CD1c-positive myeloid dendritic cell (primary cell): ENCODE data around the gene USP24.
A peak's percentile ranks its signal among the peaks of the same experiment; 100 is the strongest.

Experiments
- DNase-seq: peaks from one replicate; pipeline ENCODE4 v3.0.0-alpha.2; 2016; ENCODE audit errors: extremely low spot score

USP24 gene

GRCh38 chr1:55156093-55156492 lies 59.1 kb downstream of the USP24 start:
- no peak for DNase-seq

GRCh38 chr1:55155522-55155921 lies 59.6 kb downstream of the USP24 start:
- DNase-seq = peak; percentile 21

- no peak for DNase-seq
Measured at GRCh38 chr1:55154616-55155015, 60.5 kb downstream of the USP24 start.

- no peak for DNase-seq
Measured at GRCh38 chr1:55153031-55153430, 62.1 kb downstream of the USP24 start.

- DNase-seq = peak; percentile 24
Measured at GRCh38 chr1:55150880-55151588, 64.1 kb downstream of the USP24 start.

GRCh38 chr1:55148676-55149075 lies 66.5 kb downstream of the USP24 start:
- DNase-seq = no peak

GRCh38 chr1:55147524-55147923 lies 67.6 kb downstream of the USP24 start:
- DNase-seq = peak; percentile 25

GRCh38 chr1:55146781-55147180 lies 68.4 kb downstream of the USP24 start:
- no peak for DNase-seq

- no peak for DNase-seq
Measured at GRCh38 chr1:55144886-55145285, 70.3 kb downstream of the USP24 start.

GRCh38 chr1:55143684-55144083 lies 71.5 kb downstream of the USP24 start:
- DNase-seq = no peak

GRCh38 chr1:55141295-55141893 lies 73.8 kb downstream of the USP24 start:
- DNase-seq = no peak

- DNase-seq = peak; percentile 79
Measured at GRCh38 chr1:55140546-55140983, 74.6 kb downstream of the USP24 start.

- DNase-seq = no peak
Measured at GRCh38 chr1:55140137-55140536, 75.0 kb downstream of the USP24 start.

- no peak for DNase-seq
Measured at GRCh38 chr1:55138823-55139222, 76.3 kb downstream of the USP24 start.

- no peak for DNase-seq
Measured at GRCh38 chr1:55134152-55134808, 80.9 kb downstream of the USP24 start.

GRCh38 chr1:55131801-55132200 lies 83.4 kb downstream of the USP24 start:
- DNase-seq = no peak

- DNase-seq = no peak
Measured at GRCh38 chr1:55131218-55131617, 83.9 kb downstream of the USP24 start.

GRCh38 chr1:55129194-55129728 lies 85.9 kb downstream of the USP24 start:
- peak; percentile 56 for DNase-seq

- no peak for DNase-seq
Measured at GRCh38 chr1:55128418-55128995, 86.7 kb downstream of the USP24 start.

GRCh38 chr1:55127827-55128343 lies 87.3 kb downstream of the USP24 start:
- DNase-seq = no peak

GRCh38 chr1:55124470-55124869 lies 90.7 kb downstream of the USP24 start:
- DNase-seq = no peak

GRCh38 chr1:55120538-55120937 lies 94.6 kb downstream of the USP24 start:
- no peak for DNase-seq
